HepG2 (cell line): ENCODE data around the gene C10orf71. TPM values are rescaled to one million over a fixed set of nuclear protein-coding genes. Genes with fewer than 3 reads are reported as not detected.
A peak's percentile ranks its signal among the peaks of the same experiment; 100 is the strongest.

ENCODE experiments used
- ATAC-seq: fragments of 200-7000 bp; cut with Tn5 transposase; 3 replicates; pipeline ENCODE4 v1.9.1; 2020; ENCODE audit warnings: mild to moderate bottlenecking, moderate library complexity
- BruUV-seq: library from RNA; stranded (reverse); fragments of 400-500 nt; replicated peaks from 2 replicates; lab custom pipeline; 2021; lab: Mats Ljungman, UMichigan
- CTCF ChIA-PET: fragments of 300-600 bp; formaldehyde crosslinking; extraction: SDS; loops from one replicate; lab custom pipeline; 2021; ENCODE audit warnings: low total read pairs, inconsistent platforms, low intra/inter-chr PET ratio; lab: Yijun Ruan, JAX
- POLR2A ChIA-PET: fragments of 350-600 bp; sonication (Branson Sonifier 250); formaldehyde crosslinking; loops from one replicate; lab custom pipeline; 2020; ENCODE audit warnings: antibody characterized with exemption, inconsistent platforms; lab: Yijun Ruan, JAX
- DNase-seq: peaks from one replicate; pipeline ENCODE4 v3.0.0-alpha.2; 2015; ENCODE audit warnings: low spot score
- FAIRE-seq: peaks from 3 replicates; lab custom pipeline; 2011; peaks lifted over from hg19 to GRCh38; lab: Jason Lieb, UNC
- H2AFZ ChIP-seq: one replicate; pipeline ENCODE4 v1.6.1; 2011; ENCODE audit warnings: low read length, inconsistent platforms
- H3K27ac ChIP-seq: fragments of 300-600 bp; 3 replicates; pipeline ENCODE4 v1.8.0; 2011; ENCODE audit warnings: mixed run types, mild to moderate bottlenecking, mixed read lengths, low read length, inconsistent platforms; ENCODE audit not compliant: insufficient read depth; ENCODE audit errors: extremely low read length
- H3K27me3 ChIP-seq, 2 experiments: fragments of 200-600 bp in 1 of 2; 2 replicates in 1 of 2; 3 replicates in 1 of 2; pipeline versions ENCODE4 v1.6.0 to v1.8.0; 2011; ENCODE audit warnings: low read length in 2 of 2, mild to moderate bottlenecking in 2 of 2, moderate library complexity in 2 of 2, inconsistent platforms in 1 of 2; ENCODE audit not compliant: insufficient read depth in 2 of 2, control insufficient read depth in 1 of 2
- H3K36me3 ChIP-seq, 2 experiments: fragments of 200-600 bp in 1 of 2; replicated peaks in 1 of 2; 2 replicates in 1 of 2; 3 replicates in 1 of 2; pipeline versions ENCODE4 v1.5.1 to v1.8.0; 2011; ENCODE audit warnings: low read length in 2 of 2, inconsistent platforms in 1 of 2; ENCODE audit not compliant: insufficient read depth in 2 of 2, control insufficient read depth in 1 of 2
- H3K4me1 ChIP-seq: 2 replicates; pipeline ENCODE4 v1.5.1; 2012; ENCODE audit warnings: low read length, inconsistent platforms; ENCODE audit not compliant: insufficient read depth
- H3K4me2 ChIP-seq: 2 replicates; pipeline ENCODE4 v1.6.0; 2011; ENCODE audit warnings: low read depth, low read length, inconsistent platforms
- H3K4me3 ChIP-seq, 3 experiments: fragments of 200-600 bp in 1 of 3; sonication (generic), shearing (Covaris generic) in 1 of 3; replicated peaks in 1 of 3; 2 replicates each; pipeline ENCODE4 v1.5.1; 2011 to 2016; ENCODE audit warnings: low read length in 3 of 3, inconsistent platforms in 2 of 3, low read depth in 2 of 3, mild to moderate bottlenecking in 2 of 3, control low read depth in 1 of 3, mixed read lengths in 1 of 3; ENCODE audit not compliant: insufficient read depth in 1 of 3
- H3K79me2 ChIP-seq: one replicate; pipeline ENCODE4 v1.6.1; 2011; ENCODE audit warnings: low read length, inconsistent platforms; ENCODE audit not compliant: insufficient read depth
- H3K9ac ChIP-seq: 2 replicates; pipeline ENCODE4 v1.6.0; 2011; ENCODE audit warnings: mild to moderate bottlenecking, low read depth, low read length, inconsistent platforms; ENCODE audit not compliant: insufficient read depth
- H3K9me3 ChIP-seq: 2 replicates; pipeline ENCODE4 v1.5.1; 2012; ENCODE audit warnings: mild to moderate bottlenecking, low read length
- H4K20me1 ChIP-seq: 2 replicates; pipeline ENCODE4 v1.6.0; 2011; ENCODE audit warnings: inconsistent platforms, mild to moderate bottlenecking, low read length, moderate library complexity; ENCODE audit not compliant: insufficient read depth
- ATF7 ChIP-seq, 2 experiments: fragments of 450-650 bp in 1 of 2; sonication (generic) in 1 of 2; formaldehyde crosslinking in 1 of 2; IDR thresholded peaks; 2 replicates each; pipeline versions ENCODE4 v1.4.0 to v1.6.1; 2016 to 2020; ENCODE audit warnings: antibody characterized with exemption in 1 of 2, mild to moderate bottlenecking in 1 of 2, missing genetic modification reagents in 1 of 2
- CREB1 ChIP-seq, 2 experiments: fragments of 450-650 bp in 1 of 2; IDR thresholded peaks; 2 replicates each; pipeline ENCODE4 v1.6.1; 2016 to 2017; ENCODE audit warnings: control low read depth in 1 of 2, mild to moderate bottlenecking in 1 of 2, missing compliant biosample characterization in 1 of 2, missing genetic modification characterization in 1 of 2
- ETV5 ChIP-seq: IDR thresholded peaks from 2 replicates; pipeline ENCODE4 v1.6.1; 2018; ENCODE audit warnings: missing biosample characterization, missing genetic modification reagents, inconsistent platforms, borderline replicate concordance
- MED8 ChIP-seq: sonication (generic); formaldehyde crosslinking; IDR thresholded peaks from 2 replicates; pipeline ENCODE4 v1.8.1; 2023; ENCODE audit warnings: mild to moderate bottlenecking, missing genetic modification reagents; ENCODE audit not compliant: insufficient replicate concordance
- POLR2A ChIP-seq, 2 experiments: IDR thresholded peaks; 2 replicates each; pipeline ENCODE4 v1.6.1; 2011; ENCODE audit warnings: low read depth in 2 of 2, low read length in 2 of 2, mild to moderate bottlenecking in 1 of 2, moderate library complexity in 1 of 2; ENCODE audit not compliant: insufficient read depth in 1 of 2
- ZNF138 ChIP-seq: sonication (generic); formaldehyde crosslinking; IDR thresholded peaks from 2 replicates; pipeline ENCODE4 v1.5.0; 2020; ENCODE audit warnings: mild to moderate bottlenecking, low read depth, missing genetic modification reagents
- ZNF317 ChIP-seq: sonication (generic); formaldehyde crosslinking; IDR thresholded peaks from 2 replicates; pipeline ENCODE4 v1.5.0; 2020; ENCODE audit warnings: mild to moderate bottlenecking, missing genetic modification reagents
- ZNF501 ChIP-seq: sonication (generic); formaldehyde crosslinking; IDR thresholded peaks from 2 replicates; pipeline ENCODE4 v1.5.1; 2020; ENCODE audit warnings: mild to moderate bottlenecking, moderate library complexity, missing genetic modification reagents
- ZNF850 ChIP-seq: sonication (generic); formaldehyde crosslinking; conservative IDR thresholded peaks from 2 replicates; pipeline ENCODE4 v1.9.0; 2021; ENCODE audit warnings: mild to moderate bottlenecking, missing genetic modification reagents
- WGBS: methylation state at CpG from one replicate; pipeline ENCODE4 v1.1.6; 2017; ENCODE audit warnings: low lambda C conversion rate; 5-methylcytosine and 5-hydroxymethylcytosine counted together
- in situ Hi-C: cut with HindIII; loops from 2 replicates; pipeline ENCODE4 v1.10.0; 2017; ENCODE audit warnings: low pct_unique_long_range_greater_than_20kb; ENCODE audit not compliant: extremely low pct_ligation_motif_present
- intact Hi-C: fragments of 100-400 bp; cut with micrococcal nuclease; formaldehyde crosslinking; loops from one replicate; pipeline ENCODE4 v1.10.0; 2022; ENCODE audit not compliant: unreplicated experiment
- polyA plus RNA-seq, 8 experiments: library from polyadenylated mRNA; depleted of rRNA in 3 of 8; stranded (reverse) in 7 of 8; unstranded in 1 of 8; fragments of >200 nt; fragmentation: Illumina TruSeq in 4 of 8; extraction: Trizol in 4 of 8; gene quantifications; 2 replicates each; pipeline versions ENCODE4 v1.2.1 to v1.2.3, GENCODE V29; 2011 to 2016; ENCODE audit warnings: low read depth in 4 of 8, missing spikeins in 1 of 8, mixed read lengths in 1 of 8; ENCODE audit not compliant: insufficient read depth in 1 of 8
- total RNA-seq, 5 experiments: library from RNA; depleted of rRNA; stranded (reverse); fragments of >200 nt; fragmentation: Illumina TruSeq; extraction: Trizol; gene quantifications; 2 replicates each; pipeline ENCODE4 v1.2.3, GENCODE V29; 2016; ENCODE audit warnings: low read depth in 1 of 5
- TF ChIP-seq, protein P1 (sequence below): sonication (generic); formaldehyde crosslinking; IDR thresholded peaks from 2 replicates; pipeline ENCODE4 v1.8.1; 2023; ENCODE audit warnings: mild to moderate bottlenecking, missing genetic modification reagents
- TF ChIP-seq, protein P2 (sequence below): sonication (generic); IDR thresholded peaks from 2 replicates; pipeline ENCODE4 v1.6.1; 2016; ENCODE audit warnings: low read depth, borderline replicate concordance

The C10orf71 gene
- total and polyA plus RNA-seq, 2 of the 13 experiments (the other 11 are each of a cell fraction or from before 2014, with no cell fraction given): not detected

DNA sequence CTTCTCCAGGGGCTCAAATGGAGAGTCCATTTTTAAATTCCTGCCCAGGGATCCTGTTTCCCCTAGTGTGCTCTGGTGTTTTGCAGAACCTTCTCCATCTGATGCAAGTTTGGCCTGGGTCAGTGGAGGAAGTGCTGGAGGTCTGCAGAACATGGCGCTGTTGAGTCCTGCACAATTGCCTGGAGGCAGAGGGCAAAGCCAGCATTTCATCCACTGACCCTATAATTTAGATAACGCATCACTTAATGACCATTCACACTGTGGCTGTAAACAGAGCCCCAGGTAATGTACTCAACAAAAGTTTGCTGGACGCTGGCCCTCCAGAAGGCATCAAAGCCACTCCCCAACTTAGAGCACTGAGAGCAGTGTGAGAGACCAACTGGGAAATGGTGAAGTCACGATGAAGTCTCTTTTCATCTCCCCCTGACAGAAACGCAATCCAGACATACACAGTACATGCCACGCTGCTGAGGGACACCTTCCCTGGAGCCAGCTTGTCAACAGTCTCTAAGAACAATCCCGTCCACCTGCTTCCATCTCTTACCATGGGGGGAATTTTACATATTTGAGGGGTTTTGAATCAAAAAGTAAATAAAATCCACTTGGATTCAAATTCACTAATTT is 13.4 kb downstream of the C10orf71 start (continued):
- TF ChIP-seq ETV5 (CRISPR knock-in tag): no peak
- TF ChIP-seq ZNF138 (CRISPR knock-in tag): no peak
- TF ChIP-seq ZNF317 (CRISPR knock-in tag): no peak
- TF ChIP-seq ZNF501 (CRISPR knock-in tag): no peak
- no peak for TF ChIP-seq MED8 (CRISPR knock-in tag)
- no peak for TF ChIP-seq POLR2A (IDR thresholded peaks at IDR 0.05; ENCODE audit: insufficient read depth in 1 of 2, low read depth in 2 of 2, low read length in 2 of 2)

DNA sequence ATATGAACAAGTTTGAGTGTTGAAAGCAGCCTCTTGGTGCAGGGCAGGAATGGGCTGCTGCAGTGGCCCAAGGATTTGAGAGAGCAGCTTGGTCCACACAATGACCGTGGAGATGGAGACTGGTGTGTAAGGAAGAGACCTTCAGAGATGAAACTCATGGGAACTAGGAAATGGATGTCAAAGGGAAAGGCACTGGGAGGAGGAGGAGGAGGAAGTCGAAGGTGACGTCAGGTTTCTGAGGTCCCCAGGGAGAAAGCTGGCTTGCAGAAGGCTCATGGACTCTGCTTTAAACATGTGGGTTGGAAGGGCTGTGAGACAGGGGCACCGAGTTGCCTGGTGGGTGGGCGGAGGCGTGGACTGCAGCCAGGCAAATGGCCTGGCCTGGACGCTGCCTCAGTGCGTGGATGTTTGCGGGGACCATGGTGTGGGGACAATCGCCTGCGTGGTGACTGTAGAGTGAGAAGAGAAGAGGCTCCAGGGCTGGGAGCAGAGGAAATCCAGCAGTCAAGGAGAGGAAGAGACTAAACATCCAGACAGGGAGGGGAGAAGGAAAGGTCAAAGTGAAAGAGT is 14.6 kb downstream of the C10orf71 start:
- ATAC-seq (no peak), FAIRE-seq (no peak), DNase-seq (no peak)
- H3K9ac ChIP-seq: no peak overlapping the region
- H4K20me1 ChIP-seq: no peaks in the 10 kb centered on the region
- H3K27ac ChIP-seq: no peak overlapping the region
- no peaks in the 10 kb centered on the region for H3K9me3 ChIP-seq
- H3K4me2 ChIP-seq: no peak overlapping the region
- in situ Hi-C loops (no loop called here), intact Hi-C loops (no loop called here)
- no peaks in the 10 kb centered on the region for H3K36me3 ChIP-seq
- H2AFZ ChIP-seq: no peak overlapping the region
- TF ChIP-seq ATF7 (IDR thresholded peaks at IDR 0.05): peak; percentile 57; the same call in 1 of the 2 replicates
- no peak for TF ChIP-seq ATF7 (CRISPR knock-in tag; IDR thresholded peaks at IDR 0.05)
- TF ChIP-seq CREB1 (IDR thresholded peaks at IDR 0.05): peak; percentile 70
- TF ChIP-seq CREB1 (CRISPR knock-in tag; IDR thresholded peaks at IDR 0.05): no peak
- TF ChIP-seq ZNF850 (CRISPR knock-in tag): no peak
- TF ChIP-seq, protein P1, sequence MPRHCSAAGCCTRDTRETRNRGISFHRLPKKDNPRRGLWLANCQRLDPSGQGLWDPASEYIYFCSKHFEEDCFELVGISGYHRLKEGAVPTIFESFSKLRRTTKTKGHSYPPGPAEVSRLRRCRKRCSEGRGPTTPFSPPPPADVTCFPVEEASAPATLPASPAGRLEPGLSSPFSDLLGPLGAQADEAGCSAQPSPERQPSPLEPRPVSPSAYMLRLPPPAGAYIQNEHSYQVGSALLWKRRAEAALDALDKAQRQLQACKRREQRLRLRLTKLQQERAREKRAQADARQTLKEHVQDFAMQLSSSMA (CRISPR knock-in tag): no peak
- TF ChIP-seq, protein P2, sequence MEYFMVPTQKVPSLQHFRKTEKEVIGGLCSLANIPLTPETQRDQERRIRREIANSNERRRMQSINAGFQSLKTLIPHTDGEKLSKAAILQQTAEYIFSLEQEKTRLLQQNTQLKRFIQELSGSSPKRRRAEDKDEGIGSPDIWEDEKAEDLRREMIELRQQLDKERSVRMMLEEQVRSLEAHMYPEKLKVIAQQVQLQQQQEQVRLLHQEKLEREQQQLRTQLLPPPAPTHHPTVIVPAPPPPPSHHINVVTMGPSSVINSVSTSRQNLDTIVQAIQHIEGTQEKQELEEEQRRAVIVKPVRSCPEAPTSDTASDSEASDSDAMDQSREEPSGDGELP: no peak
- H3K4me3 ChIP-seq: no peak overlapping the region
- WGBS: 12% methylated on average over 11 of the region's 11 CpGs
- no peaks in the 10 kb centered on the region for H3K79me2 ChIP-seq
- CTCF ChIA-PET: no interaction called here
- H3K4me1 ChIP-seq: no peaks in the 10 kb centered on the region
- BruUV-seq: no TSS peak
- peaks cover 0 to 1% of the 10 kb centered on the region in 2 experiments; a peak in 2 of 5 replicates for H3K27me3 ChIP-seq
- POLR2A ChIA-PET: no interaction called here
